GM19099 (cell line): ENCODE data around the gene SLC10A7.

Experiments
- POLR2A ChIP-seq: IDR thresholded peaks from 3 replicates; pipeline ENCODE4 v1.6.1; 2011; ENCODE audit warnings: low read depth; ENCODE audit not compliant: insufficient read length; ENCODE audit errors: extremely low read depth

SLC10A7 gene

GRCh38 chr4:146521541-146522097 is at the start of gene SLC10A7:
SLC10A7 (minus strand) TSS chr4:146521940; CDS start chr4:146521717, 223 bp downstream.
- TF ChIP-seq POLR2A: peak; percentile 56

DNA sequence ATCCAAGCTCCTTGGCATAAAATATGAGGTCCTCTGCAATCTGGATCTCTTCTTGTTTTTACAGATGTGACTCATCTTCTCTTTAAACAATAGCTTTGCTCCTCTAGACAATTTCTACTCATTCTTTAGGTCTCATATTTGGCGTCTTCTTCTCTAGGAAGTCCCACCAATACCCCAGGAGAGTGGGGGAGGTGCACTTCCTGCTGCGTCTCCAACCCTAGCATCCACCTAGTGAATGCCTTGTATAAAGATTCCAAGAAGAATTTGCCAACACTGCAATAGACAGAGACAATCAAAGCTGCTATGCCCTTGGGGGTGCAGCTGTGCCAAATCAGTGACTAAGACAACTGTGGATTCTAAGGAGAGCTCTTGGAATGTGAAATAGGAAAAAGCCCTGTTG is 45.7 kb upstream of the SLC10A7 start:
- no peak for TF ChIP-seq POLR2A

DNA sequence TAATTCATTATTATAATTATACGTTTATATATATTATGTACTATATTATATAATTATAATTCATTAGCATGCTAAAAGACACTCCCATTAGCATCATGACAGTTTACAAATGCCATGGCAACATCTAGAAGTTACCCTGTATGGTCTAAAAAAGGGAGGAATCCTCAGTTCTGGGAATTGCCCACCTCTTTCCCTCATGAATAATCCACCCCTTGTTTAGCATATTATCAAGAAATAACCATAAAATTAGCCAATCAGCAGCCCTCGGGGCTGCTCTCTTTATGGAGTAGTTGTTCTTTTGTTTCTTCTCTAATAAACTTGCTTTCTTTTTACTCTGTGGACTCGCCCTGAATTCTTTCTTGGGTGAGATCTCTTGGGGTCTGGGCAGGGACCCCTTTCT is 42.8 kb upstream of the SLC10A7 start:
- TF ChIP-seq POLR2A: no peak

- no peak for TF ChIP-seq POLR2A
These were observed 28.4 kb upstream of the SLC10A7 start for GRCh38 chr4:146550161-146550560.

GRCh38 chr4:146548443-146548842 is 26.7 kb upstream of the SLC10A7 start:
- no peak for TF ChIP-seq POLR2A

DNA sequence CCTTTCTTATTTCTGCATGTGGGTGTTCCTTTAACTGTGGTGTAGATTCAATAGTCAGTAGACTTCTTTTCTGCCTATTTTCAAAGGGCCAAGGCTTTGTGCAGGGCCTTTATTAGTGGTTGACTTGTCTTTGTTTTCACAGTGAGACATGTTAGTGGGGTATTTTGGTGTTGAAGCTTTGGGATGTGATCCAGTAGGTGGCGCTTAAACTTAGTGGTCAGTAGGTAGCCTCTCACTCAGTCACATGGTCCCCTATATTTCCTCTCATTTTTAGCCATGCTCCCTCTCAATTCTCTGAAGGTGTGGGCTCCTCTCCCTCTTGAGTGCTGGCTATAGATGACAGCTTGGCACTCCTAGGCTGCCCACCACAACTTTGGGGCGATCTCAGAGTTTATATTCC is 23.4 kb upstream of the SLC10A7 start:
- no peak for TF ChIP-seq POLR2A

- no peak for TF ChIP-seq POLR2A
These were observed 12.4 kb upstream of the SLC10A7 start for GRCh38 chr4:146534178-146534577.

GRCh38 chr4:146525754-146526153 is 4.0 kb upstream of the SLC10A7 start:
- no peak for TF ChIP-seq POLR2A

- no peak for TF ChIP-seq POLR2A
These were observed 2.9 kb upstream of the SLC10A7 start for GRCh38 chr4:146524663-146525062.

GRCh38 chr4:146522869-146523205 is 1.1 kb upstream of the SLC10A7 start:
- no peak for TF ChIP-seq POLR2A

- no peak for TF ChIP-seq POLR2A
These were observed 543 bp upstream of the SLC10A7 start for GRCh38 chr4:146522098-146522868.

DNA sequence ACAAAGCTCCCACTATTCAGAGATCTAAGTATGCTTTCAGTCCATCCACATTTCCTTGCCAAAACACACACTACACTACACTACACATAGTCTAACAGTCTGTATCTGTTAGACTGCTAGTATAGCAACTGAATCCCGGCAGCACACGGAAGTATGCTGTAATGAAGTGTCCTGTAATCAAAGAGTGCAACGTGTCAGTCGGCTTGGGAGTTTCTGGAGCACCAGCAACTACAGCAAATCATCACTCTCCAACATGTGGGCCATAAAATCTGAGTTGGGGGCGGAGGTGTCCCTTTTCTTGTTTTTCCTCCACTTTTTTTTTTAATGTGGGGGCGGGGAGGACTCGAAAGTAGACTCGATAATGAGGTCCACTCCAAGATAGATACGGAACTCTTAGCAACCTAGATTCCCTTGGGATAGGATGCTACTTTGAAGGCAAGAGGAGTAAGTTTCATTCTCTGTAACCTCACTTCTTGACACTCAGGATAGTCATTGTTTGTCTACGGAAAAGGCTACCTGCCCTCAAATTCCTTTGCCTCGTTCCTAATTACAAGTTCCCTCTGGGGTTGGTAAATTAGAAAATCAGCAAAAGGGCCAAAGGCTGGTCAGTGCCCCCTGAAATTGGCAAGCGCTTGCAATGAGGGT is 722 bp downstream of the SLC10A7 start:
- no peak for TF ChIP-seq POLR2A

- no peak for TF ChIP-seq POLR2A
These were observed 6.9 kb downstream of the SLC10A7 start for GRCh38 chr4:146514651-146515357.

DNA sequence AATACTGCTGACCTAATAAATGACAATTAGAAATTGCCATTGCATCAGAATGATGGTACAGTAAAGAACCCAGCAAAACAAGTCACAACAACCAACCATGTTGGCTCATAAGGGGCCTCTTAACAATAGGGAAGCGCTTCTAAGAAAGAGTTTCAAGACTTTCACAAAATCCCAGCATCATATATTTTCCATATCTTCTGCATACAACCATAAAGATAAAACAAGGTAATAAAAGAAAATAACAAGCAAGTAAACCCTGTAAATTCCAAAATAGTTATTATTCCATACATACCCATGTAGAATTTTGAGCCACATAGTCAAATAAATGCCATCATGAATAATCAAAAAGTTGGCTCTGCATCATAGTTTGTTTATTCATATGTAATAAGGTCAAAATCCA is 8.2 kb downstream of the SLC10A7 start:
- TF ChIP-seq POLR2A: no peak

- no peak for TF ChIP-seq POLR2A
These were observed 10.4 kb downstream of the SLC10A7 start for GRCh38 chr4:146511381-146511780.
